ENCODE measurements around the gene TNFRSF8.
A peak's percentile ranks its signal among the peaks of the same experiment; 100 is the strongest.

The TNFRSF8 gene

GRCh38 chr1:12176298-12177118 is 113.4 kb downstream of the TNFRSF8 start:
- no peak for DNase-seq (ENCODE audit: low spot score)

GRCh38 chr1:12177156-12177998 is 114.3 kb downstream of the TNFRSF8 start:
- DNase-seq (ENCODE audit: low spot score) = no peak

- no peak for DNase-seq (ENCODE audit: low spot score)
Observed at GRCh38 chr1:12177999-12178441, 114.9 kb downstream of the TNFRSF8 start.

- no peak for DNase-seq (ENCODE audit: low spot score)
Observed at GRCh38 chr1:12178511-12178910, 115.4 kb downstream of the TNFRSF8 start.

- no peak for DNase-seq (ENCODE audit: low spot score)
Observed at GRCh38 chr1:12179111-12179519, 116.0 kb downstream of the TNFRSF8 start.

GRCh38 chr1:12179676-12180075 is 116.6 kb downstream of the TNFRSF8 start:
- DNase-seq (ENCODE audit: low spot score) = no peak

- DNase-seq (ENCODE audit: low spot score) = peak; percentile 74
Observed at GRCh38 chr1:12180315-12180714, 117.2 kb downstream of the TNFRSF8 start.

GRCh38 chr1:12180903-12181302 is 117.8 kb downstream of the TNFRSF8 start:
- no peak for DNase-seq (ENCODE audit: low spot score)

GRCh38 chr1:12181568-12181967 is 118.5 kb downstream of the TNFRSF8 start:
- no peak for DNase-seq (ENCODE audit: low spot score)

GRCh38 chr1:12182410-12182984 is 119.4 kb downstream of the TNFRSF8 start:
- no peak for DNase-seq (ENCODE audit: low spot score)

- no peak for DNase-seq (ENCODE audit: low spot score)
Observed at GRCh38 chr1:12183095-12183794, 120.1 kb downstream of the TNFRSF8 start.

GRCh38 chr1:12184008-12184681 is 121.0 kb downstream of the TNFRSF8 start:
- DNase-seq (ENCODE audit: low spot score) = peak; percentile 79

GRCh38 chr1:12185036-12185917 is 122.2 kb downstream of the TNFRSF8 start:
- DNase-seq (ENCODE audit: low spot score) = no peak

- no peak for DNase-seq (ENCODE audit: low spot score)
Observed at GRCh38 chr1:12185918-12186678, 123.0 kb downstream of the TNFRSF8 start.

- DNase-seq (ENCODE audit: low spot score) = no peak
Observed at GRCh38 chr1:12186679-12186985, 123.5 kb downstream of the TNFRSF8 start.

GRCh38 chr1:12188115-12188514 is 125.0 kb downstream of the TNFRSF8 start:
- DNase-seq (ENCODE audit: low spot score) = no peak

- DNase-seq (ENCODE audit: low spot score) = no peak
Observed at GRCh38 chr1:12188657-12189327, 125.7 kb downstream of the TNFRSF8 start.

GRCh38 chr1:12189328-12189682 is 126.2 kb downstream of the TNFRSF8 start:
- no peak for DNase-seq (ENCODE audit: low spot score)
